GM12874 (cell line): ENCODE data around the gene ESYT2.

Experiments used
- CTCF ChIP-seq: IDR thresholded peaks from 2 replicates; pipeline ENCODE4 v1.5.1; 2011; ENCODE audit warnings: low read depth, mild to moderate bottlenecking, control low read depth, low read length, moderate library complexity; ENCODE audit not compliant: insufficient read depth

ESYT2 gene

GRCh38 chr7:158687406-158687805, 141.9 kb downstream of the ESYT2 start:
- no peak for TF ChIP-seq CTCF

- TF ChIP-seq CTCF: no peak
Measured at GRCh38 chr7:158685693-158686092, 143.6 kb downstream of the ESYT2 start.

- TF ChIP-seq CTCF: no peak
Measured at GRCh38 chr7:158684329-158684728, 145.0 kb downstream of the ESYT2 start.

- no peak for TF ChIP-seq CTCF
Measured at GRCh38 chr7:158683541-158683940, 145.8 kb downstream of the ESYT2 start.

GRCh38 chr7:158682456-158682855, 146.9 kb downstream of the ESYT2 start:
- TF ChIP-seq CTCF: no peak
